ENCODE measurements around the gene ATF7IP. TPM values are rescaled to one million over a fixed set of nuclear protein-coding genes. Genes with fewer than 3 reads are reported as not detected.
"Not testable (repeated sequence)": the region's sequence is repeated elsewhere in the genome, so short reads cannot be mapped to it uniquely, and the experiment has no call there.

The ATF7IP gene
- total RNA-seq (10 to 100 TPM; 28.5 to 56.3 (median 37.9) TPM), polyA plus RNA-seq (10 to 100 TPM in 1 of 3 donors, 1 to 10 TPM in 2; 3.9 to 13.4 (median 5.8) TPM)
- long read RNA-seq, donor 1, full-length matches to known transcripts, result 3 of 4 reads
- long read RNA-seq, donor 1, partial matches to known transcripts, result 0 of 4 reads
- long read RNA-seq, donor 1, other reads (novel, unspliced or antisense), result 1 of 4 reads
- long read RNA-seq, donor 2, full-length matches to known transcripts, result 3 of 12 reads
- long read RNA-seq, donor 2, partial matches to known transcripts, result 4 of 12 reads
- long read RNA-seq, donor 2, other reads (novel, unspliced or antisense), result 5 of 12 reads

- no peaks in the 10 kb centered on the region for H3K36me3 ChIP-seq (ENCODE audit: insufficient read depth in 1 of 2, low read depth in 1 of 2)
- H3K4me3 ChIP-seq, result peak within 1 kb of the TSS; percentile 81
- no peaks in the 10 kb centered on the region for H3K27me3 ChIP-seq (ENCODE audit: insufficient read depth in 3 of 3, low read length in 2 of 3)
- DNase-seq (peak; percentile 95 to 98), ATAC-seq (peak; percentile 96 to 98 (median 97))
- H3K9me3 ChIP-seq, result no peaks in the 10 kb centered on the region
- H3K27ac ChIP-seq, result peak within 1 kb of the TSS; percentile 97
- TF ChIP-seq, protein P1, sequence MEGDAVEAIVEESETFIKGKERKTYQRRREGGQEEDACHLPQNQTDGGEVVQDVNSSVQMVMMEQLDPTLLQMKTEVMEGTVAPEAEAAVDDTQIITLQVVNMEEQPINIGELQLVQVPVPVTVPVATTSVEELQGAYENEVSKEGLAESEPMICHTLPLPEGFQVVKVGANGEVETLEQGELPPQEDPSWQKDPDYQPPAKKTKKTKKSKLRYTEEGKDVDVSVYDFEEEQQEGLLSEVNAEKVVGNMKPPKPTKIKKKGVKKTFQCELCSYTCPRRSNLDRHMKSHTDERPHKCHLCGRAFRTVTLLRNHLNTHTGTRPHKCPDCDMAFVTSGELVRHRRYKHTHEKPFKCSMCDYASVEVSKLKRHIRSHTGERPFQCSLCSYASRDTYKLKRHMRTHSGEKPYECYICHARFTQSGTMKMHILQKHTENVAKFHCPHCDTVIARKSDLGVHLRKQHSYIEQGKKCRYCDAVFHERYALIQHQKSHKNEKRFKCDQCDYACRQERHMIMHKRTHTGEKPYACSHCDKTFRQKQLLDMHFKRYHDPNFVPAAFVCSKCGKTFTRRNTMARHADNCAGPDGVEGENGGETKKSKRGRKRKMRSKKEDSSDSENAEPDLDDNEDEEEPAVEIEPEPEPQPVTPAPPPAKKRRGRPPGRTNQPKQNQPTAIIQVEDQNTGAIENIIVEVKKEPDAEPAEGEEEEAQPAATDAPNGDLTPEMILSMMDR (IDR thresholded peaks at IDR 0.05), result no peak
- WGBS, 3 donors, result 1% methylated on average over 55 of the region's 55 CpGs
- H3K4me1 ChIP-seq, result peaks cover 5% of the 10 kb centered on the region
- intact Hi-C loops (cut with DNase I), result loop anchor here in 1 of 2 donors (2.0 to 5.0 kb wide), 3 partner anchors 47 to 1578 kb away; partner anchors contain the start of gene APOLD1
Observed at GRCh38 chr12:14365294-14366208, at the start of gene ATF7IP. Gene ATF7IP, plus strand, starts transcription at chr12:14365682. Its CDS starts 58,234 bp downstream, at chr12:14423916.

DNA sequence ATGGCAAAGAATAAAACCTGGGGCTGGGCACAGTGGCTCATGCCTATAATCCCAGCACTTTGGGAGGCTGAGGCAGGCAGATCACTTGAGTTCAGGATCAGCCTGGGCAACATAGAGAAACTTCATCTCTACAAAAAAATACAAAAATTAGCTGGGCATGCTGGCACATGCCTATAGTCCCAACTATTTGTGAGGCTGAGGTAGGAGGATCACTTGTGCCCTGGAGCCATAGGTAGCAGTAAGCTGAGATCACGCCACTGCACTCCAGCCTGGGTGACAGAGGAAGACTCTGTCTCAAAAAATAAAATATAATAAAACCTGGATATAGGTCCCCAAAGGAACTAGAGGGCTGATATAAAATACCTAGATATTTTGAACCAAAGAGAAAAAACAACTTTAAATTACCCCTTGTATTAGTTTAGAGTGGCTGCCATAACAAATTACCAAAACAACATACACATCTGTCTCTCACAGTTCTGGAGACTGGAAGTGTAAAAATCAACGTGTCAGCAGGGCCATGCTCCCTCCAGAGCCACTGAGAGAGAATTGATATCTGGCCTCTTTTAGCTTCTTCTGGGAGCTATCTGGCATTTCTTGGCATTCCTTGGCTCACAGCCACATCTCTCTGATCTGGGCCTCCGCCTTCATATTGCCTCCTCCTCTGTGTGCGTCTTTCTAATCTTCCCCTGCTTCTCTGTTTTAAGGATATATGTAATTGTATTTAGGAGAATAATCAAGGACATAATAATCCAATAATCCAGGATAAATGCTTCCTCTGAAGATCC, 47.9 kb upstream of the ATF7IP start:
- intact Hi-C loops (cut with DNase I), result no loop called here
- Histone ChIP-seq H3K4me1 (no peaks in the 10 kb centered on the region), H3K36me3 (ENCODE audit: insufficient read depth in 1 of 2, low read depth in 1 of 2) (no peaks in the 10 kb centered on the region), H3K4me3 (no peak overlapping the region), H3K27ac (no peak overlapping the region), H3K27me3 (ENCODE audit: insufficient read depth in 3 of 3, low read length in 2 of 3) (no peaks in the 10 kb centered on the region), H3K9me3 (no peaks in the 10 kb centered on the region)
- TF ChIP-seq, protein P1 (IDR thresholded peaks at IDR 0.05), result no peak
- ATAC-seq, result no peak
- WGBS, 3 donors, result 69 to 76% (median 74%) methylated on average over 4 of the region's 4 CpGs
- no peak for DNase-seq

GRCh38 chr12:14319704-14320427, 45.6 kb upstream of the ATF7IP start:
- H3K36me3 ChIP-seq (ENCODE audit: insufficient read depth in 1 of 2, low read depth in 1 of 2); H3K4me1 ChIP-seq; ATAC-seq; H3K27ac ChIP-seq; H3K4me3 ChIP-seq; intact Hi-C loops (cut with DNase I); DNase-seq; H3K9me3 ChIP-seq; H3K27me3 ChIP-seq (ENCODE audit: insufficient read depth in 3 of 3, low read length in 2 of 3): not testable (repeated sequence)
- 94 to 99% (median 95%) methylated on average over 12 to 38 of the region's 38 CpGs for WGBS, 3 donors

DNA sequence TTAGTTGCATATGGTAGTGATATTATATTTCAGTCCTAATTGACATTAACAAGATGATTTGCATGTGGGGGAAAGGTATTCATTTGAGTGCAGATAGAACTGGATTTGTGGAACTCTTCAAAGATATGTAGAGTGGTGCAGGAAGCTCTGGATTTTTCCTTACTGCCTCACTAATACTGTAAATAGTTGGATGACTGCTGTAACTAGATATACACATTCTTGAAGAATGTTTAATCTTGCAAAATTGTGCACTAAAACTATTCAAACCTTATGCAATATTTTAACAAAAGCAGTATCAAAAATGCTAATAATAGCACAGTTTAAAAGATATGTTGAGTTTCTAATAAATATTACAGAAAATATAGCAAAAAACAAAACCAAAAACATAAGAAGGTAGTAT, 43.1 kb upstream of the ATF7IP start:
- DNase-seq, result no peak

More for the DNA sequence above, 43.1 kb upstream of the ATF7IP start:
- H3K27ac ChIP-seq, result no peak overlapping the region
- intact Hi-C loops (cut with DNase I), result no loop called here
- H3K36me3 ChIP-seq (ENCODE audit: insufficient read depth in 1 of 2, low read depth in 1 of 2), result no peaks in the 10 kb centered on the region
- no peak for ATAC-seq
- H3K4me3 ChIP-seq, result no peak overlapping the region
- no peaks in the 10 kb centered on the region for H3K4me1 ChIP-seq
- TF ChIP-seq, protein P1 (IDR thresholded peaks at IDR 0.05), result no peak
- H3K27me3 ChIP-seq (ENCODE audit: insufficient read depth in 3 of 3, low read length in 2 of 3), result no peaks in the 10 kb centered on the region
- H3K9me3 ChIP-seq, result no peaks in the 10 kb centered on the region
